Measurements from ENCODE around the gene AUTS2.

Gene AUTS2

DNA sequence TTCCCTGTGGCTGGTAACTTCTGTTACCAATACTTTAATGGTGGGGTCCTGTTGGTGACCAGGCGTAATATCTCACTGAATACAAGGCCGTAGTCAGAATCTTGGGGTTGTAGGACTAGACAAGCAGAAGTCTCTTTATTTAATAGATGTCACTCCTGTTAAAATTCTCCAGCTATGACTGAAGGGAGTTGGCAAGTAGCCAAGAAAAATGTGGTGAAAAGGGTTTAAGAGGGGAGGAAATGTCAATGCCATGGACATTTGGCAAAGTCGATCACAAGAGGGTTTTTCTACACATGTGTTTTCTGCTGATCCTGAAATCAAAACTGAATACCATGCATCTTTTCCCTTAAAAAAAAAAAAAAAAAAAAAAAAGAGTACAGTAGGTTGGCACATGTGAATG, 533.5 kb downstream of the AUTS2 start:
- DNase-seq (ENCODE audit: low read depth in 3 of 3), result no peak

DNA sequence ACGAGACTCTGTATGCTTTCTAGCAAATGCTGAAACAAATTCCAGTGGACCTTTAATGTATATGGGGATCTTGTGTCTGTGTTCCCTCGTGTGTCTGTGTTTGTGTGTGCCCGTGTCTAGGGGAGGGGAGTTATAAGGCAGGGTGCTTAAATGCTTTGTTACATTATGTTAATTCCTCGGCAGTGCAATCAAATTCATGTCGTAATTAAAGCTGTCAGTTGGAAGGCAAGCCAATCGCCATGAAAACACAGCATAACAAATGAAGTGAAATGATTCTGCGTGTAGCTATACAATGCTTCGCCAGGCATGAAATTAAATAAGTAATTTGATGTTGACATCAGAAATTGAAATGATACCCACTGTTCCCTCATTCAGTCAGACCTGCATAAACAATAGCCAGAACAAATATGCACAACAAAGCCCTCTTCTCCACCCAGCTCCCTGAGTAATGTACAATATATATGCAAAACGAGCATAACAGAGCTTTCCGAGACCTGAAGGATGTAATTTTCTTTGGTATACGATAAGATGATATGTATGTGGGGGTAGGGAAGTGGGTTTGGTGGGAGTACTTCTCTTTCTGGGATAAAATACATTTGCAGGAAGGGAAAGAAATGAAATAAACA, 534.1 kb downstream of the AUTS2 start:
- no peak for DNase-seq (ENCODE audit: low read depth in 3 of 3)

- no peak for DNase-seq (ENCODE audit: low read depth in 3 of 3)
Measured at GRCh38 chr7:70132852-70133690, 534.8 kb downstream of the AUTS2 start.

DNA sequence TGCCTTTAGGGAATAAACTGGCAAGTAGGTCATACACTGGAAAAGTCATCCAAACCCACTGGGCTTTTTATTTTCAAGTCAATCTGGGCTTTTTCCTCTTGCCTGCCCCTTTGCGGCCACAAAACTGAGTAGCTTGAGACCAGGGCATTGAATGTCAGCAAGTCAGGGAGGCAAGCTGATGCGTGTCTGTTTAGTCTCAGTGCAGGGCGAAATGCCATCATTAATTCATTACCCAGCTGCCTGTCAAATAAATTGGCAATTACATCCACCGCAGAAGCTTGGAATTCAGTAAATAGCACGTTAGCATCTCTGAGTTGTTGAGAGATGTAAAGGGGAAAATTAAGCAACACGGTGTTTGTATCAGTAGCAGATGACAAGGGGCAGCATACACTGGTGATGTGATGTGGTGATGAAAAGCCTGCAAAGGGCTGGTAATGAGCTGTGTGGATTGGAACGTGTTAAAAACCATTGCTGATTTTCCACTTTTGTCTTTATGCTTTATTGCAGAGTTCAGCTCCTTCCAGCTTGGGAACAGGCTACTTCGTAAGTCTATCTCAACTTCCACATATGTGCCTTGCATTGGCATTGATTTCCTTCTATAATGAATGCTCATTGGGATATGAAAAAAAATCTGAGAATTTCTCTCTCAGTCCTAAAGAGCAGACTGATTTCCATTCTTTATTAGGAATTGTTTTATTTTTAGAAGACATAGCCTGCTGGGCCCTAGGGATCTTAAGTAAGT, 535.9 kb downstream of the AUTS2 start:
- DNase-seq (ENCODE audit: low read depth in 3 of 3), result no peak

DNA sequence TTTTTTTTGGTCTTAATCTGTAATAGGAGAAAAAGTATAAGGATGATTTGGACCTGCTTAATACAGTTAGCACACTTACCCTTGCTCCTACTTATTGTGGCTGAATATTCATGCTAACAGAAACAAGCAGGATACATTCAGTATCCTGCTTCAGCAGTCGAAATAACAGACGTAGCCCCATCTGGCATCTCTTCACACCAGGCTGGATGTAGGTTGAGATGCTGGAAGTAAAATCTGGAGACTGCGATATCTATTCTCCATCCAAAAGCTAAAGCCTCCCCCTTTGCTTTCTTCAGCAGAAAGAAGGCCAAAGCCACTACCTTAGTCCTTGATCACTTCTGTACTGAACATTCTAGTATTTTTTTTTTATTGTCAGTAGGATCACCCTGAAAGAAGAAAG, 537.4 kb downstream of the AUTS2 start:
- no peak for DNase-seq (ENCODE audit: low read depth in 3 of 3)

DNA sequence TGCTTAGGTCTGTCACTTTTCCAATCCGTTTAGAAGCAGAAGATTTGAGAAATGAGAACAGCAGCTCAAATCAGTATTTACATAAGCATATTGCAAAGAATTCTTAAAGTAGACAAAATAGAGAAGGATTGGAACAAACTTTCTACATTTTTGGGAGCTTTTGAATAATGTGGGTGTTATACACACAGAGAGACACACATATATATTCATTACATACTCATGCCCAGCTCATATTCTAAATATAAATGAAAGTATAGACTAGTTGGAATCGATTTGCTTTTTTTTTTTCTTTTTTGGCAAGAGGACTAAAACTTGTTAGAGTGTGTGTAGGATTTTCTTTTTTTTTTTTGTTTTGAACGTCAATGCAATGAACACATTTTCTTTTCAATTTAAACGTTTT, 538.9 kb downstream of the AUTS2 start:
- no peak for DNase-seq (ENCODE audit: low read depth in 3 of 3)

GRCh38 chr7:70142247-70142932, 544.1 kb downstream of the AUTS2 start:
- no peak for DNase-seq (ENCODE audit: low read depth in 3 of 3)

- no peak for DNase-seq (ENCODE audit: low read depth in 3 of 3)
Measured at GRCh38 chr7:70143075-70144044, 545.1 kb downstream of the AUTS2 start.

GRCh38 chr7:70148997-70149396, 550.7 kb downstream of the AUTS2 start:
- DNase-seq (ENCODE audit: low read depth in 3 of 3), result no peak

DNA sequence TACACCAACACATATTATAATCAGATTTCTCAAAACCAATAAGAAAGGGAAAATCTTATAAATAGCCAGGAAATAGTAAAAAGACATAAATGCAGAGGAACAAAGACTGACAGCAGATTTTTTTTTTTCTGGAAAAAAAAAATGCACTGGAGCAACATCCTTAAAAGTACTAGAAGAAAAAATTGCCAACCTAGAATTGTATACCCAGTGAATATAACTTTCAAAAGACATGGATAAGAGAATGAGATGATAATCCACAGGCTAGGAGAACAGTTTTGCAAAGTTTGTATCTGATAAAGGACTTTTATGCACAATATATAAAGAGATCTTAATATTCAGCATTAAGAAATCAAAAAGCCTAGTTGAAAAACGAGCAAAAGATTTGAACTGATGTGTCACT, 554.0 kb downstream of the AUTS2 start:
- DNase-seq (ENCODE audit: low read depth in 3 of 3), result no peak

- no peak for DNase-seq (ENCODE audit: low read depth in 3 of 3)
Measured at GRCh38 chr7:70153933-70154332, 555.7 kb downstream of the AUTS2 start.

DNA sequence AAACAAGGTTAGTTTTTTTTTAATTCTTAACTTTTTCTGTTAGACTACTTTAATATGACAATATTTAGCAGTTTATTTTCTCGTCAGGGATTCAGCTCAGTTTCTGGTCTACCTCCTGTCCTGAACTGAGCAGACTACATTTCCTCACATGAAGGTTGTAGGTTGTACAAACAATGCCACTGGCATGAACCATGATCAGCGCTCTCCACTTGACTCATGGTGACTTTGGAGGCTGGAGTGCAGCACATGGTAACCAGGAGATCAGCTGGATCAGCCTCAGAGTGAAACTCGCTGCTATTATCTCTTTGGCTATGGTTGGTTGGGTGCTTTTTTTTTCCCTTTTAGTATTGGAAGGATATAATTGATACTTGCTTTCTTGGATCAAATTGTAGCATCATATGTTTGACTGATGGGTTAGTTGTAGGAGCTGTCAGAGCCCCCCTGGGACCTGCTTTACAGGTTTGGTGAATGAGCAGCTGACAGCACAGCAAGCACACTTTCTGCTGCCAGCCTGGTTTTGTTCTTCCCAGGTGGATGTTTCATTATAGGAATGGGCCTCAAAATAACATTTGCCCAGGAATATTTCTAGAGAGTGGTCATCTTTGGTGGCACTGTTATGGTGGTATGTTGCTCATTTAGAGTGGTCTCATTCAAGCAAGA, 556.4 kb downstream of the AUTS2 start:
- DNase-seq (ENCODE audit: low read depth in 3 of 3), result no peak

DNA sequence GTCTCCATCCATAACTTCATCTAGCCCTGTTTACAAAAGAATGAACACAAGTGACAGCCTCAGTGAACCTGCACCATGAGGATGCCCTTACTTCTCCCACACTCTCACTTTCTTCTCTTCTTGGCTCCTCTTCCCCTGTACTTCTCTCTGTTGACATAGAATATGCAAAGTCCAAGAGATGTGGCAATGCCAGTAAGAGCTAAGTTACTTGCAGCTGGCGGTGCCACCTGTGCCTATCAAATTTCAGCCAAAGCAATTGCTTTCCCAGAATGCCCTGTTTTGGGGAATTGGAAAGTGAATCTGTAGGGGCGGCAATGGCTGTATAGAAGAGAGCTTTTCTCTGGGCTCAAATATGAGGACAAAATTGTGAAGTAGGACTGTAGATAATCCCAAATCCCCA, 557.8 kb downstream of the AUTS2 start:
- no peak for DNase-seq (ENCODE audit: low read depth in 3 of 3)

DNA sequence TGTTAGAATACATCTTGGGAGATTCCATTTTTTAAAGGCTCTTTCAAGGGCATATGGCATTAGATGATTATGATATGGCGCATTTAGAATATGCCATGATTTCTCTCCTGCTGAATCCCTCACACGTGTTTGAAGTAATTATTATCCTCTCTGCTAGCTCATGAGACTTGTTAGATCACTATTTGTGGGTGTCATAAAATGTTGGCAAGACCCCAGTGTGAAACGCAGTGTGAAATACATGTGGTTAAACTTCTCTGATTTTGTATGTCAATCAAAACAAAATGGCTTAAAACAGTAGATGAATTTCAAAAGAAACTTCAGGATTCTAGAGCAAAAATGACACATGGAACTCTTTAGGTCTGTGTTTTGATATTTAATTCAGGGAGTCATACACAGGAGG, 560.8 kb downstream of the AUTS2 start:
- no peak for DNase-seq (ENCODE audit: low read depth in 3 of 3)

- DNase-seq (ENCODE audit: low read depth in 3 of 3), result no peak
Measured at GRCh38 chr7:70165477-70166170, 567.3 kb downstream of the AUTS2 start.

- no peak for DNase-seq (ENCODE audit: low read depth in 3 of 3)
Measured at GRCh38 chr7:70171369-70171920, 573.2 kb downstream of the AUTS2 start.

DNA sequence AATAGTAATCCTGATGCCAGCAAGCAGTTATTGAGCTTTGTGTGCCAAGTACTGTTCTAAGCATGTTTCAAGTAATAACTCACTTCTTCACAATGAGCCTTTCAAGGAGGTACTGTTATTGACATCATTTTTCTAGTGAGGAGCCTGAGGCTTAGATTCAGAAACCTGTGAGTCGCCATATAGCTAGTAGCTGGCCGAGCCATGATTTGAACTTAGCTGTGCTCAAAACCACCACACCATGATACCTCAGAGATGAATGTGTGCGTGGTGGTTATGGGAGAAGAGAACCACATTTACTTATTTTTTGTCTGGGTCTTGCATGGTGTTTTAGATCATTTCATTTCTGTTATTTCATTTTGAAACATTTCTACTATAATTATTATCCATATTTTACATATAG, 578.9 kb downstream of the AUTS2 start:
- DNase-seq (ENCODE audit: low read depth in 3 of 3), result no peak

DNA sequence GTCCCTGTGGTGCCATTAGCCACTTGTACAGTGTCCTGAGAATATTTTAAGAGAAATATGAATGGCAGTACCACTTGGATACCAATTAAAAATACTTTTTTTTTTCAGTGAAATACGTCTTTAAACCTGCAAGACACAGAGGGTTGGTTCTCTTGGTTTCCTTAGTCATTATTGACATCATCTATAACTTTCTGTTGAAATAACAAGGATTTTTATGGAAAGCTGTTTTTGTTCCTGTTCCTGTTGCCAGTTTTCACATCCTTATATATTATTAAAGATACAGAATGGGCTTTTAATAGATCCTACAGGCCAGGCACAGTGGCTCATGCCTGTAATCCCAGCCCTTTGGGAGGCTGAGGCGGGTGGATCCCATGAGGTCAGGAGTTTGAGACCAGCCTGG, 579.9 kb downstream of the AUTS2 start:
- DNase-seq (ENCODE audit: low read depth in 3 of 3), result no peak

DNA sequence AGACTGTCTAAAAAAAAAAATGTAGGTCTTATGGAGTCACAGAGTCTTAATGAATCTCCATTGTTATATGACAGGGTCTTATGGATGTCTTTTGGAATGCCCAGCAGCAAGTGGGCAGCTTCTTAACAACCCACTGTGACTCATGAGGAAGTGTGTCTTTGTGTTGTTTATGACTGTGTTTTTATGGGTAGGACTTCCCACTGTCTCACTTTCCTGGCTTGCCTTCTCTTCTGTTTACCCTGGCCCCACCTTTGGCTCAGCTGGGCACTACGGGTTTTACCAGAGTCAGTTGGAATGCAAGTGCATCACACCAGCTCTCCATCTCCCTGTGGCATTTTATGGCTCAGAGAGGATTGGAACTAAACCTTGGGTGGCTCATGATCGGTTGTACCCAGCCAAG, 580.5 kb downstream of the AUTS2 start:
- no peak for DNase-seq (ENCODE audit: low read depth in 3 of 3)

DNA sequence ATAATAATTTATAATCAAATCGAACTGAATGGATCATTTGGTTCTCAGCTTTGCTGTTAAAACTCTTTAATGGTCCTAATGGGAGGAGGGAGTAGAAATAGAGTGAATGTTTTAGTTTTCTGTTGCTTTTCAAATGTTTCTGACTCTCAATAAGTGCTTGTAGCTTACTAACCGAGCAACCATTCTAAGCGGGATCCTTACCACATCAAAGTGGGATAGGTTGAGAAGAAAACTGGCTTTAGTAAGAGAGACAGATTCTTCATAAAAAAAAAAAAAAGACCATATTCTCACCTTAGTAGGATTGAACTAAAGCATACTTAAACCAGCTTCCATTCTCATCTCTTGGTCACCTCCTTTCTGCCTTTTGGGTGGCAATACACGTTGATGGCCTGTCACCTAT, 584.2 kb downstream of the AUTS2 start:
- no peak for DNase-seq (ENCODE audit: low read depth in 3 of 3)
